Lung (tissue), 12 donors: ENCODE results near the gene PLD5. TPM values are rescaled to one million over a fixed set of nuclear protein-coding genes. Genes with fewer than 3 reads are reported as not detected.
"Not testable (repeated sequence)": the region's sequence is repeated elsewhere in the genome, so short reads cannot be mapped to it uniquely, and the experiment has no call there.

Experiments used
- ATAC-seq: fragments of 200-7000 bp; cut with Tn5 transposase; one replicate; pipeline ENCODE4 v1.9.1; 2020; ENCODE audit warnings: moderate number of reproducible peaks; ENCODE audit not compliant: insufficient read depth, low FRiP score
- DNase-seq, 3 donors: peaks; one replicate each; pipeline ENCODE4 v3.0.0-alpha.2; 2013 to 2017
- H3K27ac ChIP-seq, 2 donors: one replicate each; pipeline ENCODE4 v1.5.1; 2013; ENCODE audit warnings: mild to moderate bottlenecking in 2 of 2, moderate library complexity in 2 of 2, control low read depth in 1 of 2, inconsistent platforms in 1 of 2, low read depth in 1 of 2, low read length in 1 of 2
- H3K27me3 ChIP-seq, 3 donors: one replicate each; pipeline ENCODE4 v1.5.1; 2013; ENCODE audit warnings: low read length in 2 of 3; ENCODE audit not compliant: control insufficient read depth in 3 of 3, insufficient read depth in 3 of 3
- H3K36me3 ChIP-seq, 4 donors: one replicate each; pipeline ENCODE4 v1.5.1; 2013; ENCODE audit warnings: low read length in 4 of 4, mild to moderate bottlenecking in 1 of 4, moderate library complexity in 1 of 4; ENCODE audit not compliant: control insufficient read depth in 4 of 4, insufficient read depth in 4 of 4
- H3K4me1 ChIP-seq, 5 donors: one replicate each; pipeline ENCODE4 v1.5.1; 2013; ENCODE audit warnings: low read length in 5 of 5, mild to moderate bottlenecking in 2 of 5, moderate library complexity in 1 of 5; ENCODE audit not compliant: control insufficient read depth in 5 of 5, insufficient read depth in 5 of 5
- H3K4me3 ChIP-seq: one replicate; pipeline ENCODE4 v1.5.1; 2013; ENCODE audit warnings: mild to moderate bottlenecking, control low read depth, moderate library complexity
- H3K9ac ChIP-seq, 2 donors: one replicate each; pipeline ENCODE4 v1.5.1; 2013; ENCODE audit warnings: low read length in 2 of 2, control low read depth in 1 of 2; ENCODE audit not compliant: insufficient read depth in 1 of 2
- H3K9me3 ChIP-seq, 4 donors: one replicate each; pipeline ENCODE4 v1.5.1; 2013; ENCODE audit warnings: low read length in 3 of 4, mild to moderate bottlenecking in 1 of 4, moderate library complexity in 1 of 4; ENCODE audit not compliant: control insufficient read depth in 4 of 4, insufficient read depth in 3 of 4
- WGBS, 2 donors: extraction: QIAGEN DNeasy Blood & Tissue Kit; methylation state at CpG; one replicate each; pipeline ENCODE4 v1.1.7; 2013; 5-methylcytosine and 5-hydroxymethylcytosine counted together
- polyA plus RNA-seq, 2 donors: library from polyadenylated mRNA; stranded (reverse); fragments of 200-250 nt; gene quantifications; one replicate each; pipeline ENCODE4 v1.2.1, GENCODE V29; 2013
- total RNA-seq, 2 donors: library from RNA; depleted of rRNA in 1 of 2; stranded (reverse); fragments of >200 nt in 1 of 2; gene quantifications; one replicate each; pipeline ENCODE4 v1.2.1, GENCODE V29; 2014 to 2021
- TF ChIP-seq, protein P1 (sequence below): IDR thresholded peaks from 2 replicates; pipeline ENCODE4 v1.5.1; 2012; ENCODE audit warnings: mild to moderate bottlenecking; ENCODE audit errors: control extremely low read depth, extremely low read depth
- donor health status: control.
- donor health status: control.
- donor health status: Bipolar disorder and iron deficiency.
- donor health status: healthy.
- donor health status: DM: yes; HTN: yes; CAD: no.

Gene PLD5
- total and polyA plus RNA-seq, 4 donors, result 0.09 to 0.43 (median 0.28) TPM

GRCh38 chr1:242401937-242402336 is 122.6 kb downstream of the PLD5 start:
- ATAC-seq (no peak), DNase-seq (no peak)
- Histone ChIP-seq H3K27ac (no peak overlapping the region), H3K27me3 (peaks cover 0 to 4% (median 0%) of the 10 kb centered on the region in 3 donors), H3K36me3 (no peaks in the 10 kb centered on the region), H3K4me3 (no peak overlapping the region), H3K9ac (no peak overlapping the region), H3K4me1 (no peaks in the 10 kb centered on the region), H3K9me3 (no peaks in the 10 kb centered on the region)
- TF ChIP-seq, protein P1, sequence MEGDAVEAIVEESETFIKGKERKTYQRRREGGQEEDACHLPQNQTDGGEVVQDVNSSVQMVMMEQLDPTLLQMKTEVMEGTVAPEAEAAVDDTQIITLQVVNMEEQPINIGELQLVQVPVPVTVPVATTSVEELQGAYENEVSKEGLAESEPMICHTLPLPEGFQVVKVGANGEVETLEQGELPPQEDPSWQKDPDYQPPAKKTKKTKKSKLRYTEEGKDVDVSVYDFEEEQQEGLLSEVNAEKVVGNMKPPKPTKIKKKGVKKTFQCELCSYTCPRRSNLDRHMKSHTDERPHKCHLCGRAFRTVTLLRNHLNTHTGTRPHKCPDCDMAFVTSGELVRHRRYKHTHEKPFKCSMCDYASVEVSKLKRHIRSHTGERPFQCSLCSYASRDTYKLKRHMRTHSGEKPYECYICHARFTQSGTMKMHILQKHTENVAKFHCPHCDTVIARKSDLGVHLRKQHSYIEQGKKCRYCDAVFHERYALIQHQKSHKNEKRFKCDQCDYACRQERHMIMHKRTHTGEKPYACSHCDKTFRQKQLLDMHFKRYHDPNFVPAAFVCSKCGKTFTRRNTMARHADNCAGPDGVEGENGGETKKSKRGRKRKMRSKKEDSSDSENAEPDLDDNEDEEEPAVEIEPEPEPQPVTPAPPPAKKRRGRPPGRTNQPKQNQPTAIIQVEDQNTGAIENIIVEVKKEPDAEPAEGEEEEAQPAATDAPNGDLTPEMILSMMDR, result no peak
- 89 to 97% methylated on average over 3 of the region's 3 CpGs for WGBS, 2 donors

DNA sequence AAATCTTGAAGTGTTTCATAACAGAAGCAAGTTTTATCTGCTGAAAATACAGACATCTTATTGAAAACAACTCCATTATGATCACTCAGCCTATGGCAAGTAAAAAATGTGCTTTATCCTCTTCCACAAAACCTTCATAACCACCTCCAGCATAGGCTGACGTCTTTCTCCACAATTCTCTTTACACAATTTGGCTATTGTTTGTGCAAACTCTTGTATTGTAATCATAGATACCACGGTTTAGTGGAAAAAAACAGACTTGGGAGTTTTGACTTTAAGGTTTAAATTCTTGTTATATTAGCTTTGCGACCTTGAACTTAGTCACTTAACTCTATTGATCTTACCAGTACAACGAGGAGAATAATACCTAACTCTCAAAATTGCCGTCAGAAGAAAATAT is 126.1 kb downstream of the PLD5 start:
- Histone ChIP-seq H3K4me1 (no peaks in the 10 kb centered on the region), H3K36me3 (no peaks in the 10 kb centered on the region), H3K4me3 (no peak overlapping the region), H3K27ac (no peak overlapping the region), H3K27me3 (no peaks in the 10 kb centered on the region), H3K9ac (no peak overlapping the region), H3K9me3 (no peaks in the 10 kb centered on the region)
- WGBS, 2 donors, result 62 to 73% methylated on average over 5 of the region's 5 CpGs
- no peak for DNase-seq
- TF ChIP-seq, protein P1, result no peak
- ATAC-seq, result no peak

DNA sequence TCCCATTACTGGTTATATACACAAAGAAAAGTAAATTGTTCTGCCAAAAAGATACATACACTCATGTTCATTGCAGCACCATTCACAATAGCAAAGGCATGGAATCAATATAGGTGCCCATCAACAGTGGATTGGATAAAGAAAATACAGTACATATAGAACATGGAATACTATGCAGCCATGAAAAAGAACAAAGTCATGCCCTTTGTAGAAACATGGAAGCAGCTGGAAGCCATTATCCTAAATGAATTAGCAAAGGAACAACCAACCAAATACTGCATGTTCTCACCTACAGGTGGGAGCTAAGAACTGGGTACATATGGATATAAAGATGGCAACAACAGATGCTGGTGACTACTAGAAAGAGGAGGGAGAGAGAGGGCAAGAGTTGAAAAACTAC is 132.6 kb downstream of the PLD5 start:
- DNase-seq, result no peak
- H3K36me3 ChIP-seq, result no peaks in the 10 kb centered on the region
- TF ChIP-seq, protein P1, result no peak
- ATAC-seq, result no peak
- H3K27me3 ChIP-seq, result no peaks in the 10 kb centered on the region
- H3K9ac ChIP-seq, result no peak overlapping the region
- no peak overlapping the region for H3K4me3 ChIP-seq
- H3K27ac ChIP-seq, result no peak overlapping the region
- no peaks in the 10 kb centered on the region for H3K9me3 ChIP-seq
- H3K4me1 ChIP-seq, result no peaks in the 10 kb centered on the region

DNA sequence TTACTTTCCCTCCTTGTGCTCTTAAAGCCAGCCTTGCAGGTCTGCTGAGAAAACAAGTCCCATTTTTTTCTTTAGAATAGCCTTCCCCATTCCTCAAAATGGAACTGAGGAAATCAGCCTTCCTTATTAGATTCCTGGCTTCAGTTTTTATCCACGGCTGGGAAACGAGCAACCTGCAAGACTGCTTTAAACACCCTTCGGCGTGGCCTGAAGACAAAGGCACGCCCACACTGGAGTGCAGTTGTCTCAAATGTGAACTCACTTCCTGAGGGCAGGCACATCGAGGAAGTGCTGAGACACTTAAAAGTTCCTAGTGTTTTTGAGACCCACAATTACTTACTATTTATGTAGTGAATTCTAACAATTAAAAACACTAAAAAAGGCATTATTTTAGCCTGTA is 148.4 kb downstream of the PLD5 start:
- DNase-seq, ATAC-seq: not testable (repeated sequence)
- WGBS, 2 donors, result 56 to 70% methylated on average over 6 of the region's 6 CpGs

GRCh38 chr1:242350446-242350845 is 174.1 kb downstream of the PLD5 start:
- not testable (repeated sequence) for DNase-seq, ATAC-seq
- WGBS, 2 donors, result 69 to 84% methylated on average over 3 of the region's 3 CpGs

More for the DNA sequence above, 148.4 kb downstream of the PLD5 start:
- not testable (repeated sequence) for H3K27ac ChIP-seq, H3K27me3 ChIP-seq, H3K4me1 ChIP-seq, H3K4me3 ChIP-seq, H3K9me3 ChIP-seq, H3K36me3 ChIP-seq, H3K9ac ChIP-seq

More at GRCh38 chr1:242350446-242350845, 174.1 kb downstream of the PLD5 start:
- not testable (repeated sequence) for H3K4me1 ChIP-seq, H3K9me3 ChIP-seq, H3K27ac ChIP-seq, H3K36me3 ChIP-seq, H3K9ac ChIP-seq, H3K27me3 ChIP-seq, H3K4me3 ChIP-seq
